Tibial artery (tissue), 4 donors: ENCODE data around the gene PIGV.
A peak's percentile ranks its signal among the peaks of the same experiment; 100 is the strongest.

Experiments used
- DNase-seq, 2 donors: peaks; one replicate each; pipeline ENCODE4 v3.0.0-alpha.2; 2019
- H3K27ac ChIP-seq, 2 donors: fragments of 200-600 bp; sonication (generic) in 1 of 2; 1 replicate in 1 of 2; 2 replicates in 1 of 2; pipeline ENCODE4 v1.5.1; 2018 to 2019; ENCODE audit warnings: mild to moderate bottlenecking in 1 of 2
- H3K27me3 ChIP-seq, 2 donors: fragments of 200-600 bp; sonication (generic) in 1 of 2; one replicate each; pipeline versions ENCODE4 v1.5.1 to v1.6.0; 2016 to 2019
- H3K36me3 ChIP-seq, 3 donors: fragments of 200-600 bp; sonication (generic) in 2 of 3; one replicate each; pipeline ENCODE4 v1.5.1; 2016 to 2019; ENCODE audit warnings: mild to moderate bottlenecking in 2 of 3
- H3K4me1 ChIP-seq, 4 donors: fragments of 200-600 bp; sonication (generic) in 2 of 4; 1 replicate in 3 of 4; 2 replicates in 1 of 4; pipeline ENCODE4 v1.5.1; 2016 to 2019
- H3K4me3 ChIP-seq, 2 donors: fragments of 200-600 bp; sonication (generic) in 1 of 2; 1 replicate in 1 of 2; 2 replicates in 1 of 2; pipeline ENCODE4 v1.5.1; 2018 to 2019; ENCODE audit warnings: mild to moderate bottlenecking in 2 of 2
- H3K9me3 ChIP-seq, 3 donors: fragments of 200-600 bp; sonication (generic) in 1 of 3; one replicate each; pipeline ENCODE4 v1.5.1; 2016 to 2019
- intact Hi-C: fragments of 100-400 bp; cut with DNase I; formaldehyde crosslinking; loops from one replicate; pipeline ENCODE4 v1.15.0; 2023; ENCODE audit warnings: low total_unique reads
- TF ChIP-seq, protein P1 (sequence below), 2 experiments: fragments of 200-600 bp in 1 of 2; fragments of 450-650 bp in 1 of 2; IDR thresholded peaks; one replicate each; pipeline ENCODE4 v1.5.1; 2017 to 2019; ENCODE audit warnings: antibody characterized with exemption in 2 of 2, mild to moderate bottlenecking in 1 of 2, moderate library complexity in 1 of 2

Gene PIGV

DNA sequence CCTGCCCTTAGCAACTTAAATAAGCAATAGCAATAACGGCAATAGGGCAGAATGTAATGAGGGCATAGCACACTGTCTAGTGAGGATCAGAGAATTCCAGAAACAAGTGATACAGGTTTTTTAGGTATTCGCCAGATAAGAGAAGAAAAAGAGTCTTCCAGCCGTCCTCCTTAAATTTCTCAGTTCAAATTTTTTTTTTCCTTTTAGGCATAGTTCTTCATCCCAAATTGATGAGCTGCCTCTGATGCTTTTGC is 1.8 kb downstream of the PIGV start:
- DNase-seq: no peak
- intact Hi-C loops: loop anchor here (1.0 to 2.0 kb wide), 3 partner anchors 93 to 289 kb away; partner anchors contain the start of gene ARID1A
- H3K4me1 ChIP-seq: peaks cover 5 to 41% (median 26%) of the 10 kb centered on the region in 4 donors
- H3K36me3 ChIP-seq: peaks cover 6 to 18% (median 6%) of the 10 kb centered on the region in 3 donors
- H3K27ac ChIP-seq: peak overlapping the region in 1 of 2 donors; percentile 98
- H3K27me3 ChIP-seq: no peaks in the 10 kb centered on the region
- no peaks in the 10 kb centered on the region for H3K9me3 ChIP-seq
- TF ChIP-seq, protein P1, sequence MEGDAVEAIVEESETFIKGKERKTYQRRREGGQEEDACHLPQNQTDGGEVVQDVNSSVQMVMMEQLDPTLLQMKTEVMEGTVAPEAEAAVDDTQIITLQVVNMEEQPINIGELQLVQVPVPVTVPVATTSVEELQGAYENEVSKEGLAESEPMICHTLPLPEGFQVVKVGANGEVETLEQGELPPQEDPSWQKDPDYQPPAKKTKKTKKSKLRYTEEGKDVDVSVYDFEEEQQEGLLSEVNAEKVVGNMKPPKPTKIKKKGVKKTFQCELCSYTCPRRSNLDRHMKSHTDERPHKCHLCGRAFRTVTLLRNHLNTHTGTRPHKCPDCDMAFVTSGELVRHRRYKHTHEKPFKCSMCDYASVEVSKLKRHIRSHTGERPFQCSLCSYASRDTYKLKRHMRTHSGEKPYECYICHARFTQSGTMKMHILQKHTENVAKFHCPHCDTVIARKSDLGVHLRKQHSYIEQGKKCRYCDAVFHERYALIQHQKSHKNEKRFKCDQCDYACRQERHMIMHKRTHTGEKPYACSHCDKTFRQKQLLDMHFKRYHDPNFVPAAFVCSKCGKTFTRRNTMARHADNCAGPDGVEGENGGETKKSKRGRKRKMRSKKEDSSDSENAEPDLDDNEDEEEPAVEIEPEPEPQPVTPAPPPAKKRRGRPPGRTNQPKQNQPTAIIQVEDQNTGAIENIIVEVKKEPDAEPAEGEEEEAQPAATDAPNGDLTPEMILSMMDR (IDR thresholded peaks at IDR 0.05): no peak
- H3K4me3 ChIP-seq: no peak overlapping the region

- no peak overlapping the region for H3K27ac ChIP-seq
- no peaks in the 10 kb centered on the region for H3K27me3 ChIP-seq
- intact Hi-C loops: loop anchor here (1.0 to 5.0 kb wide), 4 partner anchors 93 to 289 kb away; partner anchors contain the start of gene ARID1A
- peaks cover 5 to 37% (median 24%) of the 10 kb centered on the region in 4 donors for H3K4me1 ChIP-seq
- peaks cover 10 to 21% (median 10%) of the 10 kb centered on the region in 3 donors for H3K36me3 ChIP-seq
- no peaks in the 10 kb centered on the region for H3K9me3 ChIP-seq
- TF ChIP-seq, protein P1 (IDR thresholded peaks at IDR 0.05): no peak
- H3K4me3 ChIP-seq: no peak overlapping the region
- DNase-seq: no peak
Measured at GRCh38 chr1:26789931-26790330, 2.2 kb downstream of the PIGV start.

DNA sequence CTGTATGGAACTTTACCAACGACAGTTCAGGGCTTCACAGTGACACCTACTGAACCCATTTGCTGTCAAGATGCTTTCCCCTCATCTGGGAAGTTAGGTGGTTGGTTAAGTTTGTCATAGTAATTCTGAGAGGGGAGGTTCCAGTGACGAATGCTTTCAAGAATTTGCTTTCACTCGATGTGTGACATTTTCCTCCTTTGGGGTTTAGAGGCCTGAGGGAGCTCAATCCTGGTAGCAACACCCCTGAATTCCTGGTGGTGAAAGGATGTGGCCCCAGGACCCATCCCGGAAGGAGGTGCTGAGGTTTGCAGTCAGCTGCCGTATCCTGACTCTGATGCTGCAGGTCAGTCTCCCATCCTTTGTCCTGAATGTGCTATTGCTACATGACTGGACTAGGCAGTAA is 2.8 kb downstream of the PIGV start:
- intact Hi-C loops: loop anchor here (5.0 kb wide), 1 partner anchor 113 kb away; no protein-coding TSS in a partner anchor
- no peak overlapping the region for H3K27ac ChIP-seq
- H3K36me3 ChIP-seq: peaks cover 13 to 27% (median 14%) of the 10 kb centered on the region in 3 donors
- no peaks in the 10 kb centered on the region for H3K9me3 ChIP-seq
- H3K27me3 ChIP-seq: no peaks in the 10 kb centered on the region
- DNase-seq: no peak
- peaks cover 5 to 31% (median 21%) of the 10 kb centered on the region in 4 donors for H3K4me1 ChIP-seq
- TF ChIP-seq, protein P1 (IDR thresholded peaks at IDR 0.05): no peak
- H3K4me3 ChIP-seq: no peak overlapping the region

- H3K4me1 ChIP-seq: peaks cover 5 to 25% (median 15%) of the 10 kb centered on the region in 4 donors
- TF ChIP-seq, protein P1 (IDR thresholded peaks at IDR 0.05): no peak
- no peak overlapping the region for H3K27ac ChIP-seq
- no peak for DNase-seq
- H3K4me3 ChIP-seq: no peak overlapping the region
- H3K36me3 ChIP-seq: peaks cover 13 to 27% (median 14%) of the 10 kb centered on the region in 3 donors
- no peaks in the 10 kb centered on the region for H3K9me3 ChIP-seq
- H3K27me3 ChIP-seq: no peaks in the 10 kb centered on the region
- intact Hi-C loops: loop anchor here (5.0 kb wide), 1 partner anchor 114 kb away; no protein-coding TSS in a partner anchor
Measured at GRCh38 chr1:26791148-26791547, 3.4 kb downstream of the PIGV start.

DNA sequence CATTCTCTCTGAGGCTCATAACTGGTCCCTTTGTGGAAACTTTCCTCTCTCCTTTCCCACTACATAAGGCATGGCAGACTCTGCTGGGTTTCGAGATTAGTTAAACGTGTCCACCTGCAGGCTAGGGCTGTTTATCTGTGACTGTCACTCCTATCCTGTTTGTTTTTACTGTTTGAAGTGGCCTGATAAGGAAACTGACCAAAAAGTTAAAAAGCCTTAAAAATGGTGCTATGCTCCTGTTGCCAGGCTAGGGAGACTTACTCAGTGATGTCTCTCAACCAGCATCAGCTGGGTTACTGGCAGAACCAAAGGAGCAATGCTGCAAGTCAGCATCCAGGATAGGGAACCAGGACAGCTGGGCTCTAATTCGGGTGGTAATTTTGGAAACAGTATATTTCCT is 3.9 kb downstream of the PIGV start:
- no peak overlapping the region for H3K27ac ChIP-seq
- TF ChIP-seq, protein P1 (IDR thresholded peaks at IDR 0.05): no peak
- peaks cover 13 to 27% (median 14%) of the 10 kb centered on the region in 3 donors for H3K36me3 ChIP-seq
- H3K4me1 ChIP-seq: peaks cover 1 to 20% (median 11%) of the 10 kb centered on the region in 4 donors
- H3K9me3 ChIP-seq: no peaks in the 10 kb centered on the region
- intact Hi-C loops: loop anchor here (5.0 kb wide), 1 partner anchor 114 kb away; no protein-coding TSS in a partner anchor
- H3K4me3 ChIP-seq: no peak overlapping the region
- DNase-seq: no peak
- H3K27me3 ChIP-seq: no peaks in the 10 kb centered on the region
